Natural killer cell (primary cell): ENCODE results near the gene AFAP1L2. TPM values are rescaled to one million over a fixed set of nuclear protein-coding genes. Genes with fewer than 3 reads are reported as not detected.

Source experiments
- ATAC-seq, 3 donors: fragments of 150-1000 bp in 2 of 3; fragments of 200-7000 bp in 1 of 3; cut with Tn5 transposase; 1 replicate in 1 of 3; 2 replicates in 2 of 3; pipeline ENCODE4 v1.10.0; 2021; ENCODE audit warnings: mild to moderate bottlenecking in 2 of 3, moderate library complexity in 2 of 3
- DNase-seq, 2 donors: peaks; one replicate each; pipeline versions ENCODE4 v3.0.0 to v3.0.0-alpha.2; 2013 to 2021; ENCODE audit warnings: mixed read lengths in 1 of 2
- H3K27ac ChIP-seq: one replicate; pipeline ENCODE4 v1.5.1; 2013; ENCODE audit warnings: mild to moderate bottlenecking, low read length
- H3K27me3 ChIP-seq: one replicate; pipeline ENCODE4 v1.6.1; 2013; ENCODE audit warnings: low read length; ENCODE audit not compliant: control insufficient read depth, insufficient read depth
- H3K36me3 ChIP-seq: one replicate; pipeline ENCODE4 v1.6.1; 2013; ENCODE audit warnings: low read length; ENCODE audit not compliant: control insufficient read depth, insufficient read depth
- H3K4me1 ChIP-seq: one replicate; pipeline ENCODE4 v1.6.1; 2013; ENCODE audit warnings: low read length; ENCODE audit not compliant: control insufficient read depth, insufficient read depth
- H3K4me3 ChIP-seq: one replicate; pipeline ENCODE4 v1.5.1; 2013; ENCODE audit warnings: low read length
- H3K9me3 ChIP-seq: one replicate; pipeline ENCODE4 v1.6.1; 2013; ENCODE audit warnings: low read length; ENCODE audit not compliant: control insufficient read depth, insufficient read depth
- H3K27ac Mint-ChIP-seq, 2 donors: one replicate each; pipeline ENCODE4 v1.8.0; 2022; ENCODE audit warnings: mild to moderate bottlenecking in 2 of 2, mixed read lengths in 2 of 2, moderate library complexity in 1 of 2
- H3K27me3 Mint-ChIP-seq, 2 donors: one replicate each; pipeline ENCODE4 v1.8.0; 2022; ENCODE audit warnings: low read depth in 2 of 2, mixed read lengths in 2 of 2
- H3K36me3 Mint-ChIP-seq: one replicate; pipeline ENCODE4 v1.8.0; 2022; ENCODE audit warnings: mixed read lengths
- H3K4me1 Mint-ChIP-seq, 2 donors: one replicate each; pipeline ENCODE4 v1.8.0; 2022; ENCODE audit warnings: mixed read lengths in 2 of 2
- H3K4me3 Mint-ChIP-seq: one replicate; pipeline ENCODE4 v1.8.0; 2022; ENCODE audit warnings: mild to moderate bottlenecking, moderate library complexity, mixed read lengths
- H3K9me3 Mint-ChIP-seq, 2 donors: one replicate each; pipeline ENCODE4 v1.8.0; 2022; ENCODE audit warnings: mixed read lengths in 2 of 2
- WGBS: methylation state at CpG from one replicate; pipeline ENCODE4 v1.1.7; 2013; ENCODE audit warnings: missing lambda C conversion rate; ENCODE audit not compliant: insufficient coverage; 5-methylcytosine and 5-hydroxymethylcytosine counted together
- intact Hi-C: fragments of 100-400 bp; cut with micrococcal nuclease; formaldehyde crosslinking; loops from one replicate; pipeline ENCODE4 v1.14.2; 2022
- total RNA-seq, 4 donors: library from RNA; stranded (reverse); fragments of 120-200 nt in 1 of 4; gene quantifications; one replicate each; pipeline versions ENCODE4 v1.2.3 to v1.2.4, GENCODE V29; 2013 to 2022
- TF ChIP-seq, protein P1 (sequence below): fragments of 200-600 bp; IDR thresholded peaks from one replicate; pipeline ENCODE4 v1.8.0; 2022; ENCODE audit warnings: antibody characterized with exemption

AFAP1L2 gene
- total RNA-seq, 3 donors from 2014 or later (not counting 1 experiment from before 2014, with no cell fraction given): 0.66 to 2.8 (median 1.3) TPM

DNA sequence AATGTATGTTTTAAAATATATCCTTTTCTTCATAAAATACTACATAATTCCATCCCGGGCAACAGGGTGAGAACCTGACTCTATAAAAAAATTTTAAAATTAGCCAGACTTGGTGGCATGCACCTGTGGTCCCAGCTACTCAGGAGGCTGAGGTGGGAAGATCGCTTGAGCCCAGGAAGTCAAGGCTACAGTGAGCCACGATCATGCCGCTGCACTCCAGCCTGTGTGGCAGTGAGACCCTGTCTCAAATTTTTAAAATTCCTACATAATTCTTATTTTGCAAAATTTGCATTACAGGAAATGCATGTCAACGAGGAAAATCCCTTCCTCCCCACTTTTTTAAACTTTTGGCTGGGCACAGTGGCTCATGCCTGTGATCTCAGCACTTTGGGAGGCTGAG lies 31.3 kb downstream of the AFAP1L2 start:
- H3K4me1 ChIP-seq: no peaks in the 10 kb centered on the region
- no peaks in the 10 kb centered on the region for H3K9me3 ChIP-seq
- H3K27ac Mint-ChIP-seq: no peak overlapping the region
- no peak overlapping the region for H3K27ac ChIP-seq
- no peaks in the 10 kb centered on the region for H3K9me3 Mint-ChIP-seq
- H3K4me1 Mint-ChIP-seq: peaks cover 4 to 6% of the 10 kb centered on the region in 2 donors
- no peak overlapping the region for H3K4me3 ChIP-seq
- 66% methylated on average over 4 of the region's 5 CpGs for WGBS
- peaks cover 3 to 24% of the 10 kb centered on the region in 2 donors for H3K27me3 Mint-ChIP-seq
- H3K36me3 ChIP-seq: no peaks in the 10 kb centered on the region
- DNase-seq: no peak
- TF ChIP-seq, protein P1, sequence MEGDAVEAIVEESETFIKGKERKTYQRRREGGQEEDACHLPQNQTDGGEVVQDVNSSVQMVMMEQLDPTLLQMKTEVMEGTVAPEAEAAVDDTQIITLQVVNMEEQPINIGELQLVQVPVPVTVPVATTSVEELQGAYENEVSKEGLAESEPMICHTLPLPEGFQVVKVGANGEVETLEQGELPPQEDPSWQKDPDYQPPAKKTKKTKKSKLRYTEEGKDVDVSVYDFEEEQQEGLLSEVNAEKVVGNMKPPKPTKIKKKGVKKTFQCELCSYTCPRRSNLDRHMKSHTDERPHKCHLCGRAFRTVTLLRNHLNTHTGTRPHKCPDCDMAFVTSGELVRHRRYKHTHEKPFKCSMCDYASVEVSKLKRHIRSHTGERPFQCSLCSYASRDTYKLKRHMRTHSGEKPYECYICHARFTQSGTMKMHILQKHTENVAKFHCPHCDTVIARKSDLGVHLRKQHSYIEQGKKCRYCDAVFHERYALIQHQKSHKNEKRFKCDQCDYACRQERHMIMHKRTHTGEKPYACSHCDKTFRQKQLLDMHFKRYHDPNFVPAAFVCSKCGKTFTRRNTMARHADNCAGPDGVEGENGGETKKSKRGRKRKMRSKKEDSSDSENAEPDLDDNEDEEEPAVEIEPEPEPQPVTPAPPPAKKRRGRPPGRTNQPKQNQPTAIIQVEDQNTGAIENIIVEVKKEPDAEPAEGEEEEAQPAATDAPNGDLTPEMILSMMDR: no peak
- H3K4me3 Mint-ChIP-seq: no peak overlapping the region
- no peaks in the 10 kb centered on the region for H3K27me3 ChIP-seq
- intact Hi-C loops: no loop called here
- no peaks in the 10 kb centered on the region for H3K36me3 Mint-ChIP-seq
- ATAC-seq: no peak

DNA sequence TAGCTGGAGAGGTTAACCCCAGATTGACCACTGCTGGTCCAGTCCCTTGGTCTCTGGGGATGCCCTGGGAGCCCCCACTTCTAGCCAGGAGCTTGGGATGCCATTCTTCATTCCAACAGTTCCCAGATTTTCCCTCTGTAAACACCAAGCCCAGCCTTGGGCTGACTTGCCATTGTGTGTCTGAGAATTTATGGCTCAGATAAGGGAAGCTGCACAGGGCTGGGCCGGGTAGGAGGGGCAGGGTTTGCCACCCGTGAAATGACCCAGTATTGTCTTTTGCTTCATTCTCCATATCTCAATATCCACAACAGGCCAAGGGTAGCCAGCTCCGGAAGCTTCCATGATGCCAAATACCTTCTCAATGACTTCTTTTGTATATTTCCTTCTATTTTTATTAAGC lies 32.1 kb downstream of the AFAP1L2 start:
- Mint-ChIP-seq H3K4me3 (no peak overlapping the region), H3K4me1 (peaks cover 12 to 13% of the 10 kb centered on the region in 2 donors), H3K27me3 (peaks cover 3 to 19% of the 10 kb centered on the region in 2 donors), H3K36me3 (no peaks in the 10 kb centered on the region), H3K9me3 (no peaks in the 10 kb centered on the region), H3K27ac (no peak overlapping the region)
- 82% methylated on average over 2 of the region's 3 CpGs for WGBS
- TF ChIP-seq, protein P1: no peak
- Histone ChIP-seq H3K4me1 (peaks cover 6% of the 10 kb centered on the region), H3K36me3 (no peaks in the 10 kb centered on the region), H3K27ac (no peak overlapping the region), H3K4me3 (no peak overlapping the region), H3K27me3 (no peaks in the 10 kb centered on the region), H3K9me3 (no peaks in the 10 kb centered on the region)
- no peak for DNase-seq
- no peak for ATAC-seq
- intact Hi-C loops: no loop called here

DNA sequence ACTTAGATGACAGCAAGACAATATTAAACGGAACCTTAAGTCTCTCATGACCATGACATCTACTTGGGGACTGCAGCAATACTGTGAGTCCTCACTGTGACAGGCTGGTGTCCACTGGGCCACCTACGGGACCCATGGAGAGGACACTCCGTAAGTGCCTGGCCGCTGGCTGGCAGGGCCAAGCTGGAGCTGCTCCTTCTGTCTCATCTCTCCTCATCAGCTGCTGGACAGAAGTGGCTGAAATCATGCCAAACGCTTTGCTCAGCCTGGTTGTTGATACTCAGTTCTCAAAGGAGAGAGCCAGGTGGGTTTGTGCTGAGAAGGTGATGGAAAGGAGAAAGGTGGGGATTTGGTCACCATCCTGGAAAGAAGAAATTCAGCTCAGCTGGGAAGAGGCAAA lies 33.3 kb downstream of the AFAP1L2 start:
- ATAC-seq (no peak), DNase-seq (no peak)
- no peak overlapping the region for H3K27ac Mint-ChIP-seq
- peaks cover 15% of the 10 kb centered on the region for H3K4me1 ChIP-seq
- intact Hi-C loops: no loop called here
- H3K9me3 Mint-ChIP-seq: no peaks in the 10 kb centered on the region
- H3K27me3 Mint-ChIP-seq: peaks cover 3 to 9% of the 10 kb centered on the region in 2 donors
- TF ChIP-seq, protein P1: no peak
- no peaks in the 10 kb centered on the region for H3K27me3 ChIP-seq
- H3K36me3 ChIP-seq: no peaks in the 10 kb centered on the region
- no peaks in the 10 kb centered on the region for H3K9me3 ChIP-seq
- peaks cover 16 to 17% of the 10 kb centered on the region in 2 donors for H3K4me1 Mint-ChIP-seq
- WGBS: 91% methylated on average over 5 of the region's 5 CpGs
- no peak overlapping the region for H3K4me3 Mint-ChIP-seq
- H3K36me3 Mint-ChIP-seq: no peaks in the 10 kb centered on the region
- no peak overlapping the region for H3K4me3 ChIP-seq
- H3K27ac ChIP-seq: no peak overlapping the region

DNA sequence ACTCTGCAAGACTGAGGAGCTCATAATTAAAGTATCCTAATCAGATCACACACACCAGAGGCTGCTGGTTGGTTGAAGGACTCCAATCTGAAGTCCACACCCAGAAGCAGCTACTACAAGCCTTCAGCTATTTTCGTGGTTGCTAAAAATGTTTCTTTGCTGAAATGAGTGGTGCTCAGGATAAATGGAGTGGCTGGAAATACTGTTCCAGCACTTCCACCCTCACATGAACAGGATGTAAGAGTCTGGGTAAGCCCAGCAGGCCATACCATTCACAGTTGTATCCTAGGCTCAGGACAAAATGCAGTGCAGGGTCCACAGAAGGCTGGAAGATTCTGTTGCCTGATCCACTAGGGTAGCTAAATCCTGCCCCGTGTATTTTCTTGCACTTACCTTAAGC lies 34.1 kb downstream of the AFAP1L2 start:
- Histone ChIP-seq H3K27me3 (no peaks in the 10 kb centered on the region), H3K9me3 (no peaks in the 10 kb centered on the region), H3K4me1 (peaks cover 15% of the 10 kb centered on the region), H3K27ac (no peak overlapping the region), H3K36me3 (no peaks in the 10 kb centered on the region), H3K4me3 (no peak overlapping the region)
- 72% methylated on average over 1 of the region's 2 CpGs for WGBS
- intact Hi-C loops: no loop called here
- Mint-ChIP-seq H3K27ac (no peak overlapping the region), H3K4me3 (no peak overlapping the region), H3K4me1 (peaks cover 16 to 17% of the 10 kb centered on the region in 2 donors), H3K9me3 (no peaks in the 10 kb centered on the region), H3K36me3 (no peaks in the 10 kb centered on the region), H3K27me3 (peaks cover 3 to 9% of the 10 kb centered on the region in 2 donors)
- TF ChIP-seq, protein P1: no peak
- ATAC-seq (no peak), DNase-seq (no peak)
